ENCODE results near the gene FILIP1L. TPM values are rescaled to one million over a fixed set of nuclear protein-coding genes. Genes with fewer than 3 reads are reported as not detected.

The FILIP1L gene
- total and polyA plus RNA-seq, 2 donors from 2014 or later, result 5.5 to 25.5 TPM

DNA sequence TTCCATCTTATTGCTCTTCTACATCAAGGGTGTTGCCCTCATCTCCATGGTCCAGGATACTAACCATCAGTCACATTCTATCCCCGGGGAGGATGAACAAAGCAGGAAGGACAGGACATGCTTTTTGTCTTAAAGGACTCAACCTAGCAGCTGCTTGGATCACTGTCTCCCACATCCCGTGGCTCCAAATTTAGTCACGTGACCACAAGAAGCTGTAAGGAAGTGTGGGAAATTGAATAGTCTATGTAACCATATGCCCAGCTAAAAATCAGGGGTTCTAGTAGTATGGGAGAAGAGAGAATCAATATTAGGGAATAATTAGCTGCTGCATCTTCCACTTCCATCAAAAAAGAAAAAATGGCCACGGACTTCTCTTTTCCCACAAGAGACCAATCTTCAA lies 314.9 kb downstream of the FILIP1L start:
- no peaks in the 10 kb centered on the region for H3K4me1 ChIP-seq (ENCODE audit: control insufficient read depth in 2 of 3, insufficient read depth in 2 of 3, low read depth in 1 of 3, low read length in 3 of 3)

DNA sequence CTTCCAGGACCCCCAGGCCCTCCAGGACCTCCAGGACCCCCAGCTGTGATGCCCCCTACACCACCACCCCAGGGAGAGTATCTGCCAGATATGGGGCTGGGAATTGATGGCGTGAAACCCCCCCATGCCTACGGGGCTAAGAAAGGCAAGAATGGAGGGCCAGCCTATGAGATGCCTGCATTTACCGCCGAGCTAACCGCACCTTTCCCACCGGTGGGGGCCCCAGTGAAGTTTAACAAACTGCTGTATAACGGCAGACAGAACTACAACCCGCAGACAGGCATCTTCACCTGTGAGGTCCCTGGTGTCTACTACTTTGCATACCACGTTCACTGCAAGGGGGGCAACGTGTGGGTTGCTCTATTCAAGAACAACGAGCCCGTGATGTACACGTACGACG lies 318.7 kb downstream of the FILIP1L start:
- H3K4me3 ChIP-seq (ENCODE audit: low read length in 3 of 3), result no peak overlapping the region
- intact Hi-C loops (cut with DNase I), result no loop called here
- no peaks in the 10 kb centered on the region for H3K4me1 ChIP-seq (ENCODE audit: control insufficient read depth in 2 of 3, insufficient read depth in 2 of 3, low read depth in 1 of 3, low read length in 3 of 3)
- TF ChIP-seq, protein P1, sequence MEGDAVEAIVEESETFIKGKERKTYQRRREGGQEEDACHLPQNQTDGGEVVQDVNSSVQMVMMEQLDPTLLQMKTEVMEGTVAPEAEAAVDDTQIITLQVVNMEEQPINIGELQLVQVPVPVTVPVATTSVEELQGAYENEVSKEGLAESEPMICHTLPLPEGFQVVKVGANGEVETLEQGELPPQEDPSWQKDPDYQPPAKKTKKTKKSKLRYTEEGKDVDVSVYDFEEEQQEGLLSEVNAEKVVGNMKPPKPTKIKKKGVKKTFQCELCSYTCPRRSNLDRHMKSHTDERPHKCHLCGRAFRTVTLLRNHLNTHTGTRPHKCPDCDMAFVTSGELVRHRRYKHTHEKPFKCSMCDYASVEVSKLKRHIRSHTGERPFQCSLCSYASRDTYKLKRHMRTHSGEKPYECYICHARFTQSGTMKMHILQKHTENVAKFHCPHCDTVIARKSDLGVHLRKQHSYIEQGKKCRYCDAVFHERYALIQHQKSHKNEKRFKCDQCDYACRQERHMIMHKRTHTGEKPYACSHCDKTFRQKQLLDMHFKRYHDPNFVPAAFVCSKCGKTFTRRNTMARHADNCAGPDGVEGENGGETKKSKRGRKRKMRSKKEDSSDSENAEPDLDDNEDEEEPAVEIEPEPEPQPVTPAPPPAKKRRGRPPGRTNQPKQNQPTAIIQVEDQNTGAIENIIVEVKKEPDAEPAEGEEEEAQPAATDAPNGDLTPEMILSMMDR (IDR thresholded peaks at IDR 0.05; ENCODE audit: borderline replicate concordance, extremely low read depth, insufficient read depth), result no peak
- no peaks in the 10 kb centered on the region for H3K9me3 ChIP-seq (ENCODE audit: control insufficient read depth in 2 of 3, insufficient read depth in 1 of 3, low read length in 3 of 3)
- FAIRE-seq (no peak), DNase-seq (no peak)
- no peaks in the 10 kb centered on the region for H3K27me3 ChIP-seq (ENCODE audit: control insufficient read depth, insufficient read depth, low read length)
- no peaks in the 10 kb centered on the region for H3K36me3 ChIP-seq (ENCODE audit: control insufficient read depth in 2 of 3, insufficient read depth in 3 of 3, low read length in 3 of 3)
- H3K27ac ChIP-seq (ENCODE audit: low read depth in 2 of 2, low read length in 2 of 2), result no peak overlapping the region
- no peak overlapping the region for H3K9ac ChIP-seq (ENCODE audit: low read length in 3 of 3)

More for the DNA sequence above, 314.9 kb downstream of the FILIP1L start:
- DNase-seq (no peak), FAIRE-seq (no peak)
- H3K27me3 ChIP-seq (ENCODE audit: control insufficient read depth, insufficient read depth, low read length), result no peaks in the 10 kb centered on the region
- TF ChIP-seq, protein P1 (IDR thresholded peaks at IDR 0.05; ENCODE audit: borderline replicate concordance, extremely low read depth, insufficient read depth), result no peak
- no peaks in the 10 kb centered on the region for H3K36me3 ChIP-seq (ENCODE audit: control insufficient read depth in 2 of 3, insufficient read depth in 3 of 3, low read length in 3 of 3)
- intact Hi-C loops (cut with DNase I), result no loop called here
- H3K27ac ChIP-seq (ENCODE audit: low read depth in 2 of 2, low read length in 2 of 2), result no peak overlapping the region
- H3K4me3 ChIP-seq (ENCODE audit: low read length in 3 of 3), result no peak overlapping the region
- H3K9me3 ChIP-seq (ENCODE audit: control insufficient read depth in 2 of 3, insufficient read depth in 1 of 3, low read length in 3 of 3), result no peaks in the 10 kb centered on the region
- no peak overlapping the region for H3K9ac ChIP-seq (ENCODE audit: low read length in 3 of 3)

DNA sequence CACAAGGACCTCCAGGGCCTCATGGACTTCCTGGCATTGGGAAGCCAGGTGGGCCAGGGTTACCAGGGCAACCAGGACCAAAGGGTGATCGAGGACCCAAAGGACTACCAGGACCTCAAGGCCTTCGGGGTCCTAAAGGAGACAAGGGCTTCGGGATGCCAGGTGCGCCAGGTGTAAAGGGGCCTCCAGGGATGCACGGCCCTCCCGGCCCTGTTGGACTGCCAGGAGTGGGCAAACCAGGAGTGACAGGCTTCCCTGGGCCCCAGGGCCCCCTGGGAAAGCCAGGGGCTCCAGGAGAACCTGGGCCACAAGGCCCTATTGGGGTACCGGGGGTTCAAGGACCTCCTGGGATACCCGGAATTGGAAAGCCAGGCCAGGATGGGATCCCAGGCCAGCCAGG lies 319.8 kb downstream of the FILIP1L start:
- FAIRE-seq (no peak), DNase-seq (no peak)
- Histone ChIP-seq H3K27ac (ENCODE audit: low read depth in 2 of 2, low read length in 2 of 2) (no peak overlapping the region), H3K9ac (ENCODE audit: low read length in 3 of 3) (no peak overlapping the region), H3K36me3 (ENCODE audit: control insufficient read depth in 2 of 3, insufficient read depth in 3 of 3, low read length in 3 of 3) (no peaks in the 10 kb centered on the region), H3K27me3 (ENCODE audit: control insufficient read depth, insufficient read depth, low read length) (no peaks in the 10 kb centered on the region), H3K4me1 (ENCODE audit: control insufficient read depth in 2 of 3, insufficient read depth in 2 of 3, low read depth in 1 of 3, low read length in 3 of 3) (no peaks in the 10 kb centered on the region), H3K4me3 (ENCODE audit: low read length in 3 of 3) (no peak overlapping the region), H3K9me3 (ENCODE audit: control insufficient read depth in 2 of 3, insufficient read depth in 1 of 3, low read length in 3 of 3) (no peaks in the 10 kb centered on the region)
- TF ChIP-seq, protein P1 (IDR thresholded peaks at IDR 0.05; ENCODE audit: borderline replicate concordance, extremely low read depth, insufficient read depth), result no peak
- intact Hi-C loops (cut with DNase I), result no loop called here
